Dedifferentiated amniotic fluid mesenchymal stem cell (primary cell): ENCODE results near the gene SDR42E2.
"Not testable (repeated sequence)": the region's sequence is repeated elsewhere in the genome, so short reads cannot be mapped to it uniquely, and the experiment has no call there.

Experiments used
- DNase-seq: peaks from one replicate; pipeline ENCODE4 v3.0.0-alpha.2; 2016; ENCODE audit errors: extremely low spot score

SDR42E2 gene

DNA sequence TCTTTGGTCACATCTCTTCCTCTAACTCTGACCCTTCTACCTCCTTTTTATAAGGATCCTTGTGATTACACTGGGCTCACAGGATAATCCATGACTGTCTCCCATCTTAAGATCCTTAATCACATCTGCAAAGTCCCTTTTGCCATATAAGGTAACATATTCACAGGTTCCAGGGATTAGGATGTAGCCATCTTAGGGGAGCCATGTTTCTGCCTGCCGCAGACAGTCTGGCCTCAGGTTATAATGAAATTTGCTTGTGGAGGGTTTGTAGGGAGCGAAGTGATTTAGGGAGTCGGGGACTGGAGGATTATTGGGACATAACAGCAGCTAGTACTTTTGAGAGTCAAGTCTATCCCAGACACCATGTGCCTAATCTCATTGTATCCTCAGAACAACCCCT is 51.5 kb downstream of the SDR42E2 start:
- no peak for DNase-seq

DNA sequence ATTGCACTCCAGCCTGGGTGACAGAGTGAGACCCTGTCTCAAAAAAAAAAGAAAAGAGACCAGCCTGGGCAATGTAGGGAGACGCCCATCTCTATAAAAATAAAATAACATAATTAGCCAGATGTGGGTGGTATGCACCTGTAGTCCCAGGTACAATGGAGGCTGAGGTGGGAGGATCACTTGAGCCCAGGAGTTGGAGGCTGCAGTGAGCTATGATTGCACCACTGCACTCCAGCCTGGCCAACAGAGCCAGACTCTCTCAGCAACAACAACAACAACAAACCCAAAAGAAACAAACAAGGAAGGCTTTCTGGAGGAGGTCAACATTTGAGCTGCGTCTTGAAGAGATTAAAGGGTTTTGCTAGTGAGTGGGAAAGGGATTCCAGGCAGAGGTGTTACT is 52.1 kb downstream of the SDR42E2 start:
- no peak for DNase-seq

GRCh38 chr16:22214889-22215288 is 52.6 kb downstream of the SDR42E2 start:
- DNase-seq = no peak

DNA sequence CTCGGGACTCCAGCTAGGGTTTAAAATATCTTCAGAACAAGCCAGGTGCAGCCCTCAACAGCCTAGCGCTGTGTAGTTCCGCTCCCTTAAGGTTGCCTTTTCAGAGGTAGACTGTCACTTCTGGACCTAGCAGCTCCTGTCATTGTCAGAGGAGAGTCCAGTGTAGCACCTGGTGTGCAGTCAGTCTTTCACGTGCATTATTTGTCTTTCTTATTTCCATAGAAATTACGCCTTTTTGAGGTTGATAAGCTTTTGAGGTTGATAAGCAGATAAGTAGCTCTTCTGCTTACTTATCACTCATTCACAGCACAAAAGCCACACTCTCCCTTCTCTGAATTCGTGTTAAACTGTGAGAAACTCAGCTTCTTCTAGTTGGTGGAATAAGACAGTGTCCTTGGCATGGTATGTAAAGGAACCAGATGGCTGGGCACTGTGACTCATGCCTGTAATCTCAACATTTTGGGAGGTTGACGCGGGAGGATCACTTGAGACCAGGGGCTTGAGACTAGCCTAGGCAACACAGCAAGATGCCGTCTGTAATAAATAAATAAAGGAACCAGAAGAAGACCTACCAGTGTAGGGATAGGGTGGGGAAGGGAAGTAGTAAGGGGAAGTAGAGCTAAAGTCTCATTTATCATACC is 54.0 kb downstream of the SDR42E2 start:
- peak; percentile 51 for DNase-seq

DNA sequence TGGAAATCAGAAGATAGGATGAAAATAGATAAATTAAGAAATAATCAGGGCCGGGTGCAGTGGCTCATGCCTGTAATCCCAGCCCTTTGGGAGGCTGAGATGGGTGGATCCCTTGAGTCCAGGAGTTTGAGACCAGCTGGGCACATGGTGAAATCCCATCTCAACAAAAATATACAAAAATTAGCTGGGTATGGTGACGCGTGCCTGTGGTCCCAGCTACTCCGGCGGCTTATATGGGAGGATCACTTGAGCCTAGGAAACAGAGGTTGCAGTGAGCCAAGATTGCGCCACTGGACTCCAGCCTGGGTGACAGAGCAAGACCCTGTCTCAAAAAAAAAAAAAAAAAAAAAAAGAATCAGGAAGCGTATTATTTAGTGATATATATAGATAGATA is 54.5 kb downstream of the SDR42E2 start:
- DNase-seq = not testable (repeated sequence)

DNA sequence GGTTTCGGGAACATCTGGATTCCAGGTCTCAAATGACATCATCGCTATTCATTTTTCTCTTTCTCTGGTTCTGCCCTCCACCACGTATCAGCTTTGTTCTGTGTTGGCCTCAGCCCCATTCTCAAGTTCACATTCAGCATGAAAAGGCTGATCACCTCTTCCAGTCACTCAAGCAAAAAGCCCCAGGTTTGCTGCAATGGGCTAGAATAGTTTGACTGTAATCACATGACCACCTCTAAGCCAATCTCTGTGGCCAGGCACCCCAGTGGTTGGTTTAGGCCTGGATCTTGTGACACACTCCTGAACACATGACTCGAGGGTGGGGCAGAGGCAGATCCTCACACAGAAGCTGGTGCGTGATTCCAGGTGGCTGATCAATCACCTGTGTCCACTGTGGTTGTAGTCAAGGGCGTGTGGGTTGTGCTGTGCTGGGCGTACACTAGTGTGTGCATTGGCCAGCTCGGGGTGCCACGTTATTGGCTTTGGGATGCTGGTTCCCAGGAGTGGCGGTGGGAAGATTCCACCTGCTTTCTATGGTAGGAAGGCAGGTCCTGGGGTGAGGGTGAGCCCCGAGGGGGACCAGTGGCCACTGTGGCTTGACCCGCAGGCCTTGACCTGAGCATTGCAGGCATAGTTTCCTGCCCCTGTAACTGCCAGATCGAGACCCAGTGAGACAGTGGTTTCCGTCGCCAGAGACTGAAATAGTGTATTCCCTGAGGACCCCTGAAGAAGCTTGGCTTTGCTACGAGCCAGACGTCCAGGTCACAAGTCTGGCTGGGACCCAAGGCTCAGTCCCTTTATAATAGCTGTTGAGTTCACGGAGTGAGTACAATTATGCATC is 55.8 kb downstream of the SDR42E2 start:
- no peak for DNase-seq

DNA sequence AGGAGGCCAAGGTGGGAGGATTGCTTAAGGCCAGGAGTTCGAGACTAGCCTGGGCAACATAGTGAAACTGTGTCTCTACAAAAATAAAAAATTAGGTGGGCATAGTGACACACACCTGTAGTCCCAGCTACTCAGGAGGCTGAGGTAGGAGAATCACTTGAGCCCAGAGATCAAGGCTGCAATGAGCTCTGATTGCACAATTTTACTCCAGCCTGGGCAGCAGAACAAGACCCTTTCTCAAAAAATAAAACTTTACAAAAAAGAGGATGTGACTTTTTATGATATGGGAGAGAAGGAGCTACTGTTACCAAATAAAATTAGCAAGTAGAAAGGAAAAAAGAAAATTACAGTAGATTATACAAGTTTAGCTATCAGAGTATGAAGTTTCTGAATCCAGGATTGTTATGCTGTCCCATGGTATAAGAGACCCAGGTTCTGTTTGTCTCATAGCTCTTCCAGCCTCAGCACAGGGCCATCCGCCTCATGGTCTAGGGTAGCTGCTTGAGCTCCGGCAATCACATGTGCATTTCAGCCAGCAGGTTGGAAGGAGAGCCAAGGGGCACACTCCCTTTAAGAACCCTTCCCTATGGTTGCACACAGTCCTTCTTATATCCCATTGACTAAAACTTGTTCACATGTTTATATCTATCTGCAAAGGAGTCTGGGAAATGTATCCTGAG is 57.2 kb downstream of the SDR42E2 start:
- DNase-seq = no peak

DNA sequence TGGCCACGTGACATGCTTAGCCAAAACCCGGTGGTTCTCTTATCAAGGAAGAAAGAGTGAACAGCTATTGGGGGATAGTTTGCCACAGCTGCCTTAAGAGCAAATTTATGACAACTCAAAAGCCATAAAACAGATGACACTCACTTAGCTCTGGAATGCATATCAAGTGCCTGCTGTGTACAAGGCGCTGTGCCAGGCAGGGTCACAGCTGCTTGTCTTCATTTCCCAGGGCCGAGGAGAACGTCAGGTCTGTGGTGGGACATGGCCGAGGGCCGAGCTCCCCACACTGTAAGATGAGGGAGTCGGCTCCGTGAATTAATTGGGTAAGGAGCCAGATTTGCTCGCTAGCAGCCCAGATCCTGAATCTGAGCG is 57.7 kb downstream of the SDR42E2 start:
- no peak for DNase-seq

- no peak for DNase-seq
These were observed 58.4 kb downstream of the SDR42E2 start for GRCh38 chr16:22220714-22221113.

- no peak for DNase-seq
These were observed 59.7 kb downstream of the SDR42E2 start for GRCh38 chr16:22222006-22222405.

DNA sequence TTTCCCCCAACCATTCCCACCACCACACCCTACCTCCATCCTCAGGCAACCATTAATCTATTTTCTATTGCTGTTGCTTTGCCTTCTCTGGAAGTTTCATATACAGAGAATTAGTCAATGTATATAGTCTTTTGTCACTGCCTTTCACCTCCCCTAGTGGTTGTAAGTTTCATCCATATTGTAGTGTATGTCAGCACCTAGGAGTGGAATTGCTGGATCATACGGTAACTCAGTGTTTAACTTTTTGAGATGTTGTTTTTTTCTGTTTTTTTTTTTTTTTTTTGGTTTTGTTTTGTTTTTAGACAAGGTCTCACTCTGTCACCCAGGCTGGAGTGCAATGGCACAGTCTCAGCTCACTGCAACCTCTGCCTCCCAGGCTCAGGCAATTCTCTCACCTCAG is 60.7 kb downstream of the SDR42E2 start:
- DNase-seq = no peak

GRCh38 chr16:22225060-22225459 is 62.8 kb downstream of the SDR42E2 start:
- DNase-seq = no peak

DNA sequence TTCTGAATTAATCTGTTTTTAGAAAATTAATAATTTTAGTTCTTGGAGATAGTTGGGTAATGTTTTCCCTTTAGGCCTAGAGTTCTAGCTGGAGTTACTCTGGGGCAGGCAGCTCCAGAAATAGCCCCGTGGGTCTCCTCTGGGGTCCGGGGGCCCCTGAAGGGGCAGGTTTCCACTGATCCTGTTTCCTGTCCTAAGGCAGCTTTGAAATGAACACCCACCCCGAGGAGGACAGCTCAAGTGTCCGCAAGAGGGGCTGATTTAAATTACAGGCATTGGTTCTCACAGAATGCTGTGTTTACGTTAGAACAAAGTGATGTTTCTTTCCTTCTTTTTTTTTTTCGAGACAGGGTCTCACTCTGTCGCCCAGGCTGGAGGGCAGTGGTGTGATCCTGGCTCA is 67.6 kb downstream of the SDR42E2 start:
- no peak for DNase-seq

DNA sequence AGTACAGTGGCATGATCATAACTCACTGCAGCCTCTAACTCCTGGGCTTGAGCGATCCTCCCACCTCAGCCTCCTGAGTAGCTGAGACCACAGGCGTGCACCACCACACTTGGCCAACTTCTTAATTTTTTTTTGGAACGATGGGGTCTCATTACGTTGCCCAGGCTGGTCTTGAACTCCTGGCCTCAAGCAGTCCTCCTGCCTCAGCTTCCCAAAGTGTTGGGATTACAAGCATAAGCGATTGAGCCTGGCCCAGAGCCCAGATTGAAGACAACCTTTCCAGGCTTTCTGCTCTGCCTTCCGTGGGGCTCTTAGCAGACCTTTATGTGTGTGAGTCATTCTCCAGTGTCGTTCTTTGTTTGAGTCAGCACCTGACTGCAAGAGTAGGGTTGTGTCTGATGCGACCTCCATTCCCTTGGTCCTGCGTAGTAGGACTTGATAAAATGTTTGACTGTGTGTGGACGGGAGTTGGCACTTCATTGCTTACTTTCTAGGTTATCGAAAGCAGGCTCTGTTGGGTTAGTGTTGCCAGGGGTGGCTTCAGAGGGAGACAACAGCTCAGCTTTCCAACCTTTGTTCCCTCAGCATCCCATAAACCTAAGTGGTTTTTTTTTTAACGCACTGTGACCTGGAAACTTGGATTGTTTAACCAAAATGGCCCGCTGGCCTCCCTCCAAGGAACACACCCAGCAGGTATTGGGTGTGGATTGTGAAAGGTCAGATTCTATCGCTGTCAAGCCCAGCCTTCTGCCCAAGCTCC is 70.2 kb downstream of the SDR42E2 start:
- no peak for DNase-seq

GRCh38 chr16:22233037-22233372 is 70.7 kb downstream of the SDR42E2 start:
- no peak for DNase-seq

- no peak for DNase-seq
These were observed 73.8 kb downstream of the SDR42E2 start for GRCh38 chr16:22235839-22236745.

DNA sequence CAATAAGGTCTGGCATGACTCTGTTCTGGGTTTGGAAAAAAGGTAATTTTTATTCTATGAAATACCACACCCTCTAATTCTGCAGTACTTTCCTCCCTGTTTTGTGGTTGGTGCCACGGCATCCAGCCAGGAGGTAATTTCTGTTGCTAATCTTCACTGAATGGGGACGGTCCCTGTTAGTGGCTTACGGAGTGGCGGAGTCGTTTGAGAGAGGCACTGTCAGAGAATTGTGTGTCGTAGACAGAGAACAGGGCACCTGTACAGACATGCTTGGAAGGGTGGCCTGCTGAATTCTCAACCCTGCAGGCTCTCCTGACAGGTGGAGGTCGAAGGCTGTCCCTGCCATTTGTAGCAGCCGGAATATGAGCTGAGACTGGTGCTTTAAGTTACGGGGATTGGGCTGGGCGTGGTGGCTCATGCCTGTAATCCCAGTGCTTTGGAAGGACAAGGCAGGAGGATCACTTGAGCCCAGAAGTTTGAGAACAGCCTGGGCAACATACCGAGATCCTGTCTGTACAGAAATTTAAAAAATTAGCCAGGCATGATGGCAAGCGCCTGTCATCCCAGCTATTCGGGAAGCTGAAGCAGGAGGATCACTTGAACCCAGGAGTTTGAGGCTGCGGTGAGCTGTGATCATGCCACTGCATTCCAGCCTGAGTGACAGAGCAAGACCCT is 77.0 kb downstream of the SDR42E2 start:
- DNase-seq = no peak

- DNase-seq = peak; percentile 41
These were observed 77.9 kb downstream of the SDR42E2 start for GRCh38 chr16:22240023-22240710.
